ENCODE measurements around the gene PTOV1.

The PTOV1 gene

DNA sequence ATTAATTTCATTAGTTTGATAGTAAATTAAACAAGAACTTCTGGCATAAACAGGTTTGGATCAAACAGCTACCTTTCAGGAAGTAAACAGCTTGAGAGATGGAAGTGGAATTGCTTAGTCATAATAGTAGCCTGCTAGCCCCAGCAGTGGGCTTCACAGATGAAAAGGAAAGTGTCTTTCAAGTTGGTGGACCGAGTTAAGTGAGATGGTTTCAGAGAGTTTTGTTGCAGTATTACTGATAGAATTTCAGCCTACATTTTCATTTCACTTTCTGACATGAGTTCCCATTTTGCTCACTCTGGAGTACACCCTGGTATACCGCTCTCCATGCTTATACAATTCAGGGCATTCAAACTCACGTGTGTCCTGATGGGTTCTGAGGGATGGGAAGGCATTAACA is 2.0 kb upstream of the PTOV1 start:
- no peak overlapping the region for H3K4me3 ChIP-seq (replicated peaks; ENCODE audit: low read depth, low read length)
- TF ChIP-seq, protein P1, sequence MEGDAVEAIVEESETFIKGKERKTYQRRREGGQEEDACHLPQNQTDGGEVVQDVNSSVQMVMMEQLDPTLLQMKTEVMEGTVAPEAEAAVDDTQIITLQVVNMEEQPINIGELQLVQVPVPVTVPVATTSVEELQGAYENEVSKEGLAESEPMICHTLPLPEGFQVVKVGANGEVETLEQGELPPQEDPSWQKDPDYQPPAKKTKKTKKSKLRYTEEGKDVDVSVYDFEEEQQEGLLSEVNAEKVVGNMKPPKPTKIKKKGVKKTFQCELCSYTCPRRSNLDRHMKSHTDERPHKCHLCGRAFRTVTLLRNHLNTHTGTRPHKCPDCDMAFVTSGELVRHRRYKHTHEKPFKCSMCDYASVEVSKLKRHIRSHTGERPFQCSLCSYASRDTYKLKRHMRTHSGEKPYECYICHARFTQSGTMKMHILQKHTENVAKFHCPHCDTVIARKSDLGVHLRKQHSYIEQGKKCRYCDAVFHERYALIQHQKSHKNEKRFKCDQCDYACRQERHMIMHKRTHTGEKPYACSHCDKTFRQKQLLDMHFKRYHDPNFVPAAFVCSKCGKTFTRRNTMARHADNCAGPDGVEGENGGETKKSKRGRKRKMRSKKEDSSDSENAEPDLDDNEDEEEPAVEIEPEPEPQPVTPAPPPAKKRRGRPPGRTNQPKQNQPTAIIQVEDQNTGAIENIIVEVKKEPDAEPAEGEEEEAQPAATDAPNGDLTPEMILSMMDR (IDR thresholded peaks at IDR 0.05; ENCODE audit: low read depth, low read length, missing control alignments): no peak
- no peak for DNase-seq (ENCODE audit: extremely low read depth, low read depth)

DNA sequence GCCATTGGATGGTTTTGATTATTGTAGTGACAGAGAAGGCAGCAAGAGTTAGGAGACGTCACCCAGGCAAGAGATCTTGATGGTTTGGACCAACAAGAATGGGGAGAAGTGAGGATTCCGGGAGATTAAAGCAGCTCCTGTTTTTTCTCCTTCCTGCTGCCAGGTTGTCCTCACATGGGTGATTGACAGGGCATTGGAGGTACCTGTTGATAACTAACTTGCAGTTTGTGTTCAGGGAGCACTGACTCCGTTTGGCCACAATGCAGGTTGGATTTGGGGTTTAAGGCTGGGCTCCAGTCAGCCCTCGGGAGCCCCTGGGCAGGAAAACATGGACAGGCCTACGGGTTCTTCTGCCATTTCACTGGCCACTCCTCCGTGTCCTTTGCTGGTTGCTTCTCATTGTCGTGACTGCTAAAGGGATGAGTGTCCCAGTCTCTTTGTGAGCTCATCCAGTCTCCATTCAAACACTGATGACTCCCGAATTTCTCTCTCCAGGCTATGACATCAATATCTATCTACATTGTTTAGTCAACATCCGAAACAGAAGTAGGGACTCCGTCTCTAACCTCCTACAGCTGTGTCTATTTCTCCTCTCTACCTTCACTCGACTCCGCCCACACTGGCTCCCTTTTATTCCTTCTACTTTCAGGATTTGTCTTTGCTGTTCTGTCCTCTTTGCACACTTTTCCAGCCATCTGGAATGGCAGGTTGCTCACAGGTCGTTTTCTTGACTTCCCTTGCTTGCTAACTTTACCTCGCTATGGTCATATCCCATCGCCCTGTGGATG is 1.3 kb upstream of the PTOV1 start:
- no peak for DNase-seq (ENCODE audit: extremely low read depth, low read depth)
- H3K4me3 ChIP-seq (replicated peaks; ENCODE audit: low read depth, low read length): peak overlapping the region; percentile 70
- TF ChIP-seq, protein P1 (IDR thresholded peaks at IDR 0.05; ENCODE audit: low read depth, low read length, missing control alignments): no peak

DNA sequence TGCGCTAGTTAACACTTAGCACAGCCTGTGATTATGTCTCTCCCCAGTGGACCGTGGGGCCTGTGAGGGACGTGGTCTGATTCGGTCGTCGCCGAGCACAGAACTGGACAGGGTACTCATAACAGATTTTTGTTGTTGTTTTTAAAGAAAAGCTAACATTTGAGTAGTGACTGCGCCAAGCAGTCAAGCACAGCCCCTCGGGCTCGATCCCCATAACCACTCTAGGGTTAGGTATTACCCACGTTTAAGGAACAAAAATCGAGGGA is 805 bp upstream of the PTOV1 start:
- DNase-seq (ENCODE audit: extremely low read depth, low read depth): no peak
- peak overlapping the region; percentile 70 for H3K4me3 ChIP-seq (replicated peaks; ENCODE audit: low read depth, low read length)
- TF ChIP-seq, protein P1 (IDR thresholded peaks at IDR 0.05; ENCODE audit: low read depth, low read length, missing control alignments): no peak

DNA sequence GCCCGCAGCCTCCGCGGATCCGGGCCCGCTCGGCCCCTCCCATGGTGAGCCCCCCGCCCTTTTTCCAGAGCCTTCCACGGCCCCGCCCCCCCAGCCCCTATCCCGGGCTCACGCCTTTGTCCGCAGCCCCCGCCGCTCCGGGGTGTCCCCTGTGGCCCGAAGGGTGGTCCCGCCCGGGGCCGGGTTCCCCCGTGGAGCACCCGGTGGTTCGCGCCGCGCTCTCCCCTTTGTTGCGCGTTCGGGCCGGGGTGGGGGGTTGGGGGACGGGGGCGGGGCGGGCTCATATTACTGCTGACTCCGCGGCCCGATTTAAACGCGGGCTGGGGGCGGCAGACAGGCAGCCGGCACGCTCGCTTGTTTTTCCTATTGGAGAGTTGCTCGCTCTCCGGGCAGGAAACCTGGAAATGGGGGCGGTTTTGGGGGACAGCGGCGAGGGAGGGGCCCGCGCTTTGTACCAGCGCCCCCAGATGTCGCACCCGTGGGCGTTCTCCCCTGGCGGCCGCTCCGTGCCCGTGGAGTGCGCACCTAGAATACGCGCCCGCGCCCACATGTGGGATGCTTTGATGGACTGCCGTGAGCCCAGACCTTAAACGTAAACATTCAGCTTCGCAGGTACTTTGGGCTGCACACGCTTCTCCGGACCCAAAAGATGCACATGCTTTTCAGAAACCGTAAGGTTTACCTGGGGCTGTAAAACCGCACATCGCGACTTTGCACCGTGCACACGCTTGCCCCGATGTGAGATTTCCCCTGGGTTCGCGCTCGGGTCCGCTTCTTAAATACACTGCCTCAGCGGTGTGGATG is 699 bp downstream of the PTOV1 start:
- TF ChIP-seq, protein P1 (IDR thresholded peaks at IDR 0.05; ENCODE audit: low read depth, low read length, missing control alignments): no peak
- no peak for DNase-seq (ENCODE audit: extremely low read depth, low read depth)

DNA sequence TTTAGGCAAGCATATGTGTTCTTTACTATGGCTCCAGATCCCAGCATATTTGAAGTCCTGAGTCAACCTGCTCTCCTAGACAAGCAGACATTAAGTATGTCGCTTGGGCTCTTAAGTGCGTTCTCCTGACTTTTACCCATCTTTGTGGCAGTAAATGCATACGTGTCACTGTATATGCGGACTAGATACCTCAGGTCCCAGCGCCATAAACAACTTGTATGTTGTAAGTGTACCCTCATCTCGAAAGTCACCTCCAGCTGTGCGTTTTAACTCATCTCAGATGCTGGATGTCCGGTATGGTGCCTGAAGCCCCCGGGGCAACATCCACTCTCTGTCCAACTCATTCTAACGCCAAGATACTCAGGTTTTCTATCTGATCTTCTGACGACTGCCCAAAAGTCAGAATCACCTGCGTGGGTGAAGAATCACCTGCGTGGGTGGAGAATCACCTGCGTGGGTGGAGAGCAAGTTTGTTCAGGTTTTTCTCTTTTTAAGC is 1.7 kb downstream of the PTOV1 start:
- H3K4me3 ChIP-seq (replicated peaks; ENCODE audit: low read depth, low read length): peak overlapping the region; percentile 70
- TF ChIP-seq, protein P1 (IDR thresholded peaks at IDR 0.05; ENCODE audit: low read depth, low read length, missing control alignments): no peak
- DNase-seq (ENCODE audit: extremely low read depth, low read depth): no peak

More for the DNA sequence above, 699 bp downstream of the PTOV1 start:
- peak overlapping the region; percentile 70 for H3K4me3 ChIP-seq (replicated peaks; ENCODE audit: low read depth, low read length)

DNA sequence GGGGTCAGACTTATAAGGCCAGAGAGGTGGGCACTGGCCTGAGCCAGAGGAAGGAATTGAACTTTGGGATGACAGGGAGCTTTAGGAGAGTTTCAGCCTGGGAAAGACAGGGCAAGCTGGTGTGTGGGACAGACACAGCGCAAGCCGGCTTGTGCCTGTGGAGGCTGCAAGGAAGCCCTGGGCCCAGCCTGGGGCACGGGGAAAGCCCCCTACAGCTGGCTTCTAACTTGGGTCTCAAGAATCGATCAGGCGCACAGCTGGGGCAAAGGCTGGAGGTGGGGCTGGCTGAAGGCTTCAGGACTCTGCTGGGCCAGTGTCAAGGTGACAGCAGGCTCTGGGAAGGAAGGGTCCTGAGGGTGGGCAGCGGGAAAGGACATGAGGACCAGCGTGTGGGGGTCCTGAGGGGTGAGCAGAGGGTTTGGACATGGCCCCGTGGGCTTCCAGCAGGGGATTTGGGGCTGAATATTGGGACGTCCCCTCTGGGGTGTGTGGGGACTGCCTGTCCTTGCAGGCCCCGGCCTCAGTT is 3.0 kb downstream of the PTOV1 start:
- H3K4me3 ChIP-seq (replicated peaks; ENCODE audit: low read depth, low read length): no peak overlapping the region
- DNase-seq (ENCODE audit: extremely low read depth, low read depth): no peak
- TF ChIP-seq, protein P1 (IDR thresholded peaks at IDR 0.05; ENCODE audit: low read depth, low read length, missing control alignments): no peak
